CD4-positive, alpha-beta T cell treated with Interleukin-1 beta for 1 hour (primary cell): ENCODE results near the gene C20orf204.

ENCODE experiments used
- DNase-seq, 2 donors: peaks; one replicate each; pipeline ENCODE4 v3.0.0-alpha.2; 2020 to 2022

C20orf204 gene

DNA sequence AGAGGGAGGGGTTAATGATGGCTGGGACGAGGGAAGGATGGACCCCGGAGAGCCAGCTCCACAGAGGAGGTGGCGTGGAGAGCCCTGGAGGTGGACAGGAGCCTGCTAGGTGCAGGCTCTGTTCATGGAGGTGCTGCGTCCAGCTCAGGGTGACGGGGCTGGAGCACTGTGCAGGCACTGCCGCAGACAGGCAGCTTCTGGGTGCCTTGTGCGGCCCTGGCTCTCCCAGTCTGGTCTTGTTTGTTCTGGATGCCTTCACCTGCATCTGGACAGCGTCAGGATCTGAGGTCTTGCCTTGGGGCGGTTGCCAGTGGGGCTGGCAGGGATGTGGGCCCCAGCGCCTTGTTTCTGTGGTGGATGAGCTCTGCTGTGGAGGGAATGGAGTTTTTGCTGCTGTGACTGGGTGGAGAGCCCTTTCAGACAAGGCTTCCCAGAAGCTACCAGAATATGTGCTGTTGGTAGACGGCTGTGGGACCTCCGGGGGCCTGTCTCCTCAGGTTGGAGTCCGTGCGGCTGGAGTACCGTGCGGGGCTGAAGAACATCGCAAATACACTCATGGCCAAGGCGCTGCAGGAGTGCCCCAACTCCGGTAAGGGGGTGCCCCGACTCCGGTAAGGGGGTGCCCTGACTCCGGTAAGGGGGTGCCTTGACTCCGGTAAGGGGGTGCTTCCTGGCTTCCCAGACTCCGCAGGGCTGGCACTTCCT is 7.8 kb upstream of the C20orf204 start:
- DNase-seq, result no peak

DNA sequence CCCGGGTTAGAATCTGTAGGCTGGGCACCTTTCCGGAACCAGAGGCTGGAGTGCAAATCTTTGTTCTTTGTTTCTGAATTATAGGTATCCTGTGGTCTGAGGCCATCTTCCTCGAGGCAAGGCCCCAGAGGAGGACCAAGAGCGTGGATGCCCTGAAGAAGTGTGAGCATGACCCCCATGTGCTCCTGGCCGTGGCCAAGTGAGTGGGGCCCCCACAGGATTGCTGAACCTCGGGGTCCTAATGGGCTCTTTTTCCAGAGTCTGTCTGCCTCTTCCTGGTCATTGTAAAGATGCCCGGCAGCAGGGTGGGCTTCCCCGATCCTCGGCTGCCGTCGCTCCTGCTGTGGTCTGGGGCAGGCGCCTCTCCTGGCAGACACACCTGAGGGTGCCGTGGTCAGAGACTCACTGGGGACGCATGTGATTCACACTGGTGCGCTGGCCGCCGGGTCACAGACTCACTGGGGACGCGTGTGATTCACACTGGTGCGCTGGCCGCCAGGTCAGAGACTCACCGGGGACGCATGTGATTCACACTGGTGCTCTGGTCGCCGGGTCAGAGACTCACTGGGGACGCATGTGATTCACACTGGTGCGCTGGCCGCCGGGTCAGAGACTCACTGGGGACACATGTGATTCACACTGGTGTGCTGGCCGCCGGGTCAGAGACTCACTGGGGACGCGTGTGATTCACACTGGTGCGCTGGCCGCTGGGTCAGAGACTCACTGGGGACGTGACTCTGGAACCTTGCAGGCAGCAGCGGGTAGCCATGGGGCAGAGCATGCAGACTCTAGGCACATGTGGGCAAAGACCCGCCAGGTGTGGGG is 6.5 kb upstream of the C20orf204 start:
- no peak for DNase-seq

- no peak for DNase-seq
These were observed 5.4 kb upstream of the C20orf204 start for GRCh38 chr20:64030371-64031134.

GRCh38 chr20:64031822-64032314 is 4.1 kb upstream of the C20orf204 start:
- DNase-seq, result no peak

DNA sequence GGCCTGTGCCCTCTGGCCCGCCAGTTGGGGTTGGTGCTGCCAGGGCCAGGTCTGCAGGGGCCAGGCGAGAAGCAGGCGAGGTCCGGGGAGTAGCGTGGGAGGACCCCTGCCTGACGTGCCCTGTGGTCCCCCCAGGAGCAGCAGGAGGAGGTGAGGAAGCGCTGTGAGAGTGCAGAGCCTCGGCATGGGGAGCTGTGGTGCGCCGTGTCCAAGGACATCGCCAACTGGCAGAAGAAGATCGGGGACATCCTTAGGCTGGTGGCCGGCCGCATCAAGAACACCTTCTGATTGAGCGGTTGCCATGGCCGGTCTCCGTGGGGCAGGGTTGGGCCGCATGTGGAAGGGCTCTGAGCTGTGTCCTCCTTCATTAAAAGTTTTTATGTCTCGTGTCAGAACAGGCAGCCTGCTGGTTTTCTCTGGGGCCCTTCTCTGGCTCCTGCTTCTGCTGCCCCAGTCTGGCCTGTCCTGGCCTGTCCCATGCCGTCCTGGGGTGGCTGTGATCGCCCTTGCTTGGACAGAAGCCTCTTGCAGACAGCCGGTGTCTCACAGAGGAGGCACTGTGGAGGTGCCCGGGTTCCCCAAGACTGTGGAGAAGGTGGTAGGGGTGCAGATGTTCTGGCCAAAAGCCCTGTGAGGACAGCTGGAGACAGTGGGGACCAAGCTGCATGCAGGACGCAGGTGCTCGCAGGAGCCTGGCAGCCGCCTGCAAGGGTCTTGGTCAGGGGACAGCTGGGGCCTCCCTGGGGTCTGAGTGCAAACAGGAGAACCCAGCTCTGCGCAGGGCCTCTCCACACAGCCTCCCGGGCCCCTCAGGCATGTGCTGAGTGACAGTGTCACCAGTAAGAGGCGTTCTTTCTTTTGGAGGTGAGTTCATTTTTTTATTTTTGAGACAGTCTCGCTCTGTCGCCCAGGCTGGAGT is 3.0 kb upstream of the C20orf204 start:
- no peak for DNase-seq

DNA sequence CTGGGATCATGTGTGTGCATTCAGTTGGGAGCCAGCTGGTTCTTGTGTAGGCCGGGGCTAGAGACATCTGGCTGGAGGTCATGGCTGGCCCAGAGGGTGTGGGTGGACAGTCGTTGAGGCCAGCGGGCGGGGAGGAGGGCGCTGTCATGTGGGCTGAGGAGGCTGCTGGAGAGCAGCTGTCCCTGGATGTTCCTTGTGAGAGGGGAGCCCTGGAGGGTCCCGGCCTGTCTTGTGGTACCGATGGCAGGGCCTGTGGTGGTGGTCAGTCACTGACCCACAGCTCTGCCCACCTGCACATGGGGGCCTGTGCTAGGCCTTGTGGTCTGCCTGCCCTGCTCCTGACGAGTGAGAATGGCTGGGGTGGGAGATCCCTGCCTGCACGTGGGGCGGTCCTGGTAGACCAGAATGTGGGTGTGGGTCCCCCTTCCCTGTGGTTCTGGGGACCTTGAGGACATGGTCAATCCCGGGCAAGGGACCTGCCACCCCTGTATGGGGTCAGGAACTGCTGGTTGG is 1.9 kb upstream of the C20orf204 start:
- DNase-seq, result no peak

DNA sequence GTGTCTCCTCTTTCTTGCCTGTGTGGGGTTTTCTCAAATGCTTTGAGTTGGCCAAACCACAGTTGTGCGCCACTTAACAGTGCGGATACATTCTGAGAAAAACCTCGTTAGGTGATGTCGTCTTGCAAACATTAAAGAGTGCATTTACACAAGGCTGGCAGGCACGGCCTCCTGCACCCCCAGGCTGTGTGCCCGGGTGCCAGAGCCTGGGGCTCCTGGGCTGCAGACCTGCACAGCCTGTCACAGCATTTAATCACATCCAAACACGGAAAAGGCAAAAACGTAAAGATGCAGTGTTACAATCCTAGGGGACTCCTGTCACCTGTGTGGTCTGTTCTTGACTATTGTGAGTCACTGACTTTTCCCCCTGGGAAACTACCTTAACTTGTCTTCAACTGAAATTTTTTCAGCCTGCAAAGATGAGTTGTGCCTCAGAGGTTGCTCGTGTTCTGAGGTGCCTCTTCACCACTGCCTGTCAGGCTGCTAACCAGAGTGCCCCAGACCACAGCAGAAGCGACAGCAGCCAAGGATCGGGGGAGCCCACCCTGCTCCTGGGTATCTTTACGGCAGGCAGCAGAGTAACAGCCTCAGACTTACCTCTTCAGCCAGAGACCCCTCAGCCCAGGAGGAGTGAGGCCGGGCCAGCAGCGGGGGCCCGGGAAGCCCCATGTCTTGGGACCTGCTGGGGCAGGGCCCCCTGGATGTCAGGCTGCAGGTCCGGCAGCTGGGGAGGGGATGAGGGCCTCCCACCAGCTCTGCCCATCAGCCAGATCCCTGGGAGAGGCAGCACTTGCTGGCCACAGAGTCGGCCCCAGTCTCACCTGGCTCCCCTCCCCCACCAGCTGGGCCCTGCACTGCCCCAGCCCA is 683 bp upstream of the C20orf204 start:
- DNase-seq, result peak in 1 of 2 donors; percentile 36

GRCh38 chr20:64036346-64037198 is 590 bp downstream of the C20orf204 start:
- DNase-seq, result no peak

DNA sequence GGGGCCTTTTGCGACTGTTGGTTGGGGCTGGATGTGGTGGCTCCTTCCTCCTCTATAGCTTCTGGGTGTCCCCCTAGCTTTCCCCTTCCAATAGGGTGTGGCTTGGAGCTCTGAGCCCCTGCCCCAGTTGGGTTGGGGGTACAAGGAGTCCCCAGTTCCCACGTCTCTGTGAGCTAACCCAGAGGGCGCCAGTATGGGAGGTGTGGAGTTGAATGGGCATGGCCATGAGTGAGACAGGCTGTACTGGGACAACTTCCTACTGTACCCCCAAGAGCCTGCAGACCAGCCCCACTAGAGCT is 1.2 kb downstream of the C20orf204 start:
- no peak for DNase-seq

DNA sequence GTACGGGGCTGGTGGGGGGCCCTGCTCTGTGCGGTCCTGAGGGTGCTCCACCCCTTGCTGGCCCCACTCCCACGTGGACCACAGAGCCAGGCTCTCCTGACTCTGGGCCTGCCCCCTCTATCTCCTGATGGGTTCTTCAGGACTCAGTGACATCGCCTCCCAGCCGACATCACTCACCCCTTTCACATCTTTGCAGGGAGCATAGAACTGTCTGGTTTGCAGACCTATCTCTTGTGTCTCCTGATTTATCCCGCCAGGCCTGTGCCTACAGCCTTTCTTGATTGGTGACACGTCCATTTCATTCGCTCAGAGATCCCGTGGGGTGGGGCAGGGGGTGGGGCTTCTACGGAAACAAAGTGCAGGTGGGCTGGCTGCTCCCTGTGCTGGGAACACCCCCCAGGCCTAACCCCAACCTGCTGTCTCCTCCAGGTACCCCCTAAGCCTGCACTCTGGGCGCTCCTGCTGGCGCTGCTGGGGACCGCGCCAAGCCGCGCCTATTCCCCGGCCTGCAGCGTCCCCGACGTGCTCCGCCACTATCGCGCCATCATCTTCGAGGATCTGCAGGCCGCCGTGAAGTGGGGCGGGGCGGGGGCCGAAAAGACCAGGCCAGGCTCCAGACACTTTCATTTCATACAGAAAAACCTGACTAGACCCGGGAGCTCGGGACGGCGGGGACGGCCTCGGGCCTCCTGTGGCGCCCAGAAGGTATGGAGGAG is 1.7 kb downstream of the C20orf204 start:
- DNase-seq, result no peak

GRCh38 chr20:64038224-64038564 is 2.2 kb downstream of the C20orf204 start:
- DNase-seq, result no peak

DNA sequence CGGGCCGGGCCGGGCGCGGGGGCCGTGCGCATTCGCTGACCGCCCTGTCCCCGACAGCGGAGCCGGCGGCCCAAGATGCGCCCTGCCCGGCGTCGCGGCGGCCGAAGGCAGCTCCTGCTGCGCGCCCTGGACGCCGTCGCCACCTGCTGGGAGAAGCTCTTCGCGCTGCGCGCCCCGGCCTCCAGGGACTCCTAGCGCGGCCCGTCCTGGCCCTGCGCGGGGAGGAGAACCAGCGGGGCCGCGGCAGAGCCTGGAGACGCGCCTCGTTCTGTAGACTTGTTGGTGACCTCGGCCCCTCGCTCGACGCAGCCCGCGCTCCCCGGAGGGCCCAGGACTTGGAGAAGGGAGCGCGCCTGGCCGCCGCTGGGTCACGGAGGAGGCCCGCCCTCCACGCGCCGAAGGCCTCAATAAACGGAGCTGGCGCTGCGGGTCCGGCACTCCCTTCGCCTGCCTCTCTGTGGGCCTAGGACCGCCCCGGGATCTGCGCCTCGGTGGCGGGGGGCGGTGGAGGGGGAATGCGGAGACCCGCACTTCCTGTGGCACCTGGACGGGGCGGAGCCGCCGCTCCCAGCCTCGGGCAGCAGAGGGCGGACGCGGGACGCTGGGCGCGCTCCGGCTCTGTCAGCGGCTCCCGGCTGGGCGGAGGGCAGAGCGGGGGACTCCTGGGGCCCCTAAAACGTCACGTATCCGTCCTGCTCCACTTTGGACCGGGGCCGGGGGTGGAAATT is 2.7 kb downstream of the C20orf204 start:
- DNase-seq, result peak; percentile 75 to 79

- DNase-seq, result no peak
These were observed 3.5 kb downstream of the C20orf204 start for GRCh38 chr20:64039293-64040160.

- DNase-seq, result no peak
These were observed 4.5 kb downstream of the C20orf204 start for GRCh38 chr20:64040231-64041039.

- DNase-seq, result no peak
These were observed 5.2 kb downstream of the C20orf204 start for GRCh38 chr20:64041040-64041780.

GRCh38 chr20:64041781-64042053 is 5.7 kb downstream of the C20orf204 start:
- no peak for DNase-seq
